Parathyroid adenoma (tissue), 2 donors: ENCODE data around the gene ACAN.

ENCODE experiments used
- H2AFZ ChIP-seq: fragments of 300-600 bp; sonication (generic); one replicate; pipeline ENCODE4 v1.7.0; 2017; ENCODE audit warnings: antibody characterized with exemption, mild to moderate bottlenecking
- H3K27ac ChIP-seq: fragments of 300-600 bp; sonication (generic); one replicate; pipeline ENCODE4 v1.7.0; 2017
- H3K27me3 ChIP-seq: fragments of 300-600 bp; sonication (generic); one replicate; pipeline ENCODE4 v1.7.0; 2017; ENCODE audit warnings: low read length; ENCODE audit not compliant: control insufficient read depth, insufficient read depth
- H3K36me3 ChIP-seq: fragments of 300-600 bp; sonication (generic); one replicate; pipeline ENCODE4 v1.7.0; 2017; ENCODE audit warnings: low read length; ENCODE audit not compliant: control insufficient read depth, insufficient read depth
- H3K4me1 ChIP-seq: fragments of 300-600 bp; sonication (generic); one replicate; pipeline ENCODE4 v1.7.0; 2017; ENCODE audit warnings: control low read depth
- H3K4me2 ChIP-seq: fragments of 300-600 bp; sonication (generic); one replicate; pipeline ENCODE4 v1.7.0; 2017; ENCODE audit warnings: low read length
- H3K4me3 ChIP-seq: fragments of 300-600 bp; sonication (generic); one replicate; pipeline ENCODE4 v1.7.0; 2017; ENCODE audit warnings: low read depth, low read length
- H3K79me2 ChIP-seq: fragments of 300-600 bp; sonication (generic); one replicate; pipeline ENCODE4 v1.7.0; 2017; ENCODE audit warnings: control low read depth
- H3K9ac ChIP-seq: fragments of 300-600 bp; sonication (generic); one replicate; pipeline ENCODE4 v1.7.0; 2017; ENCODE audit warnings: mild to moderate bottlenecking
- H3K9me3 ChIP-seq: fragments of 300-600 bp; sonication (generic); one replicate; pipeline ENCODE4 v1.7.0; 2017; ENCODE audit warnings: low read length; ENCODE audit not compliant: control insufficient read depth
- CTCF ChIP-seq: fragments of 300-600 bp; sonication (generic); IDR thresholded peaks from one replicate; pipeline ENCODE4 v1.7.0; 2017; ENCODE audit warnings: antibody characterized with exemption, mild to moderate bottlenecking
- donor health status: primary hyperparathyroidism.

Gene ACAN

GRCh38 chr15:88901508-88902220 is 98.4 kb downstream of the ACAN start:
- Histone ChIP-seq H3K36me3 (no peaks in the 10 kb centered on the region), H3K27ac (no peak overlapping the region), H3K4me2 (no peak overlapping the region), H3K9me3 (no peaks in the 10 kb centered on the region), H3K79me2 (no peaks in the 10 kb centered on the region), H3K4me1 (no peaks in the 10 kb centered on the region), H3K9ac (no peak overlapping the region), H2AFZ (no peak overlapping the region), H3K4me3 (no peak overlapping the region), H3K27me3 (no peaks in the 10 kb centered on the region)
- TF ChIP-seq CTCF, result no peak

- Histone ChIP-seq H3K4me1 (no peaks in the 10 kb centered on the region), H3K9me3 (no peaks in the 10 kb centered on the region), H3K79me2 (no peaks in the 10 kb centered on the region), H3K4me3 (no peak overlapping the region), H2AFZ (no peak overlapping the region), H3K4me2 (no peak overlapping the region), H3K27me3 (no peaks in the 10 kb centered on the region), H3K9ac (no peak overlapping the region), H3K27ac (no peak overlapping the region), H3K36me3 (no peaks in the 10 kb centered on the region)
- no peak for TF ChIP-seq CTCF
These were observed 99.1 kb downstream of the ACAN start for GRCh38 chr15:88902221-88902835.

- no peak overlapping the region for H3K4me3 ChIP-seq
- H3K36me3 ChIP-seq, result no peaks in the 10 kb centered on the region
- no peaks in the 10 kb centered on the region for H3K79me2 ChIP-seq
- H3K4me1 ChIP-seq, result no peaks in the 10 kb centered on the region
- no peak overlapping the region for H3K9ac ChIP-seq
- H2AFZ ChIP-seq, result no peak overlapping the region
- H3K9me3 ChIP-seq, result no peaks in the 10 kb centered on the region
- H3K27me3 ChIP-seq, result no peaks in the 10 kb centered on the region
- H3K4me2 ChIP-seq, result no peak overlapping the region
- no peak for TF ChIP-seq CTCF
- H3K27ac ChIP-seq, result no peak overlapping the region
These were observed 99.6 kb downstream of the ACAN start for GRCh38 chr15:88902846-88903245.

- no peaks in the 10 kb centered on the region for H3K27me3 ChIP-seq
- H3K79me2 ChIP-seq, result no peaks in the 10 kb centered on the region
- no peak overlapping the region for H3K4me2 ChIP-seq
- TF ChIP-seq CTCF, result no peak
- H2AFZ ChIP-seq, result no peak overlapping the region
- H3K9ac ChIP-seq, result no peak overlapping the region
- H3K27ac ChIP-seq, result no peak overlapping the region
- no peak overlapping the region for H3K4me3 ChIP-seq
- no peaks in the 10 kb centered on the region for H3K4me1 ChIP-seq
- H3K9me3 ChIP-seq, result no peaks in the 10 kb centered on the region
- no peaks in the 10 kb centered on the region for H3K36me3 ChIP-seq
These were observed 101.0 kb downstream of the ACAN start for GRCh38 chr15:88904257-88904623.
